Heart left ventricle (tissue), 16 donors: ENCODE results near the gene ACKR2. TPM values are rescaled to one million over a fixed set of nuclear protein-coding genes. Genes with fewer than 3 reads are reported as not detected.

Experiments
- ATAC-seq, 4 donors: fragments of 200-7000 bp; cut with Tn5 transposase; one replicate each; pipeline ENCODE4 v1.9.1; 2020 to 2022; ENCODE audit warnings: moderate library complexity in 4 of 4, mild to moderate bottlenecking in 3 of 4, moderate number of reproducible peaks in 1 of 4
- DNase-seq, 5 donors: peaks; one replicate each; pipeline ENCODE4 v3.0.0-alpha.2; 2020
- H3K27ac ChIP-seq, 12 donors: fragments of 200-600 bp; sonication (generic) in 4 of 12; one replicate each; pipeline versions ENCODE4 v1.5.0 to v1.8.0; 2016 to 2022; ENCODE audit warnings: mild to moderate bottlenecking in 2 of 12
- H3K27me3 ChIP-seq, 9 donors: fragments of 200-600 bp; sonication (generic) in 2 of 9; one replicate each; pipeline versions ENCODE4 v1.5.1 to v1.8.0; 2016 to 2022; ENCODE audit warnings: mild to moderate bottlenecking in 3 of 9
- H3K36me3 ChIP-seq, 9 donors: fragments of 200-600 bp; sonication (generic) in 2 of 9; one replicate each; pipeline versions ENCODE4 v1.5.0 to v1.8.0; 2018 to 2022; ENCODE audit warnings: mild to moderate bottlenecking in 2 of 9
- H3K4me1 ChIP-seq, 12 donors: fragments of 200-600 bp; sonication (generic) in 4 of 12; one replicate each; pipeline versions ENCODE4 v1.5.0 to v1.8.0; 2016 to 2022; ENCODE audit warnings: mild to moderate bottlenecking in 3 of 12
- H3K4me3 ChIP-seq, 12 donors: fragments of 200-600 bp; sonication (generic) in 4 of 12; one replicate each; pipeline versions ENCODE4 v1.5.0 to v1.8.0; 2017 to 2022; ENCODE audit warnings: mild to moderate bottlenecking in 9 of 12, moderate library complexity in 4 of 12
- H3K9me3 ChIP-seq, 12 donors: fragments of 200-600 bp; sonication (generic) in 4 of 12; one replicate each; pipeline versions ENCODE4 v1.5.0 to v1.8.0; 2016 to 2022; ENCODE audit warnings: mild to moderate bottlenecking in 1 of 12
- POLR2A ChIP-seq, 2 donors: fragments of 450-650 bp; IDR thresholded peaks; one replicate each; pipeline ENCODE4 v1.6.1; 2017; ENCODE audit warnings: antibody characterized with exemption in 2 of 2, mild to moderate bottlenecking in 2 of 2, moderate library complexity in 2 of 2
- WGBS, 4 donors: extraction: QIAGEN DNeasy Blood & Tissue Kit in 2 of 4; methylation state at CpG; one replicate each; pipeline versions ENCODE4 v1.1.5 to v1.1.7; 2013 to 2018; 5-methylcytosine and 5-hydroxymethylcytosine counted together
- intact Hi-C, 10 donors: fragments of 100-400 bp; cut with DNase I; formaldehyde crosslinking; loops; one replicate each; pipeline versions ENCODE4 v1.11.1 to v1.14.2; 2022
- polyA plus RNA-seq, 2 donors: library from polyadenylated mRNA; stranded (reverse); fragments of 200-250 nt; gene quantifications; one replicate each; pipeline ENCODE4 v1.2.3, GENCODE V29; 2013
- total RNA-seq, 9 donors: library from RNA; depleted of rRNA in 2 of 9; stranded (reverse); fragments of >200 nt in 2 of 9; fragmentation: NEBNext Ultra II Directional in 3 of 9; extraction: Animal tissue kit (Norgen Biotek cat#: 25700) in 3 of 9; gene quantifications; one replicate each; pipeline versions ENCODE4 v1.1.0 to v1.2.4, GENCODE V29; 2016 to 2023
- TF ChIP-seq, protein P1 (sequence below), 12 donors: fragments of 200-600 bp; sonication (generic) in 4 of 12; IDR thresholded peaks; one replicate each; pipeline versions ENCODE4 v1.5.0 to v1.8.0; 2018 to 2022; ENCODE audit warnings: antibody characterized with exemption in 12 of 12, mild to moderate bottlenecking in 5 of 12
- donor health status: ischemic (EF 13 %, LVEDD 7.1; RV severe dilation, severe dysfunction).
- donor health status: healthy with polysubstance abuse.
- donor health status: DM: no; HTN: yes; CAD: no.
- donor health status: DM: no; HTN: no; CAD: no.
- donor health status: ischemic (EF 25% LVEDD 6.9; RV normal size, moderate dysfunction).
- donor health status: ischemic (EF 25% LVEDD 5.7; RV mildly dilated, moderate dysfunction).
- donor health status: healthy.
- donor health status: DM: yes; HTN: yes; CAD: no.
- donor health status: ischemic (EF 35%, LVEDD 5.7; RV mildly dilated, moderate dysfunction).
- donor health status: nonischemic (EF 11% LVEDD 7.7; RV severe dilation, severe dysfunction).
- donor health status: DM: yes; HTN: yes; CAD: no.
- donor health status: PGD.
- donor health status: ischemic (EF 29% LVEDD 5.4; RV normal size, mild dysfunction).
- donor health status: nonischemic (EF 23%, LVEDD 6.1; RV moderate dilation, normal function).

Gene ACKR2
- total and polyA plus RNA-seq, 11 donors = 0.22 to 3.1 (median 0.65) TPM

- H3K36me3 ChIP-seq = peaks cover 0 to 30% (median 23%) of the 10 kb centered on the region in 9 donors
- TF ChIP-seq, protein P1, sequence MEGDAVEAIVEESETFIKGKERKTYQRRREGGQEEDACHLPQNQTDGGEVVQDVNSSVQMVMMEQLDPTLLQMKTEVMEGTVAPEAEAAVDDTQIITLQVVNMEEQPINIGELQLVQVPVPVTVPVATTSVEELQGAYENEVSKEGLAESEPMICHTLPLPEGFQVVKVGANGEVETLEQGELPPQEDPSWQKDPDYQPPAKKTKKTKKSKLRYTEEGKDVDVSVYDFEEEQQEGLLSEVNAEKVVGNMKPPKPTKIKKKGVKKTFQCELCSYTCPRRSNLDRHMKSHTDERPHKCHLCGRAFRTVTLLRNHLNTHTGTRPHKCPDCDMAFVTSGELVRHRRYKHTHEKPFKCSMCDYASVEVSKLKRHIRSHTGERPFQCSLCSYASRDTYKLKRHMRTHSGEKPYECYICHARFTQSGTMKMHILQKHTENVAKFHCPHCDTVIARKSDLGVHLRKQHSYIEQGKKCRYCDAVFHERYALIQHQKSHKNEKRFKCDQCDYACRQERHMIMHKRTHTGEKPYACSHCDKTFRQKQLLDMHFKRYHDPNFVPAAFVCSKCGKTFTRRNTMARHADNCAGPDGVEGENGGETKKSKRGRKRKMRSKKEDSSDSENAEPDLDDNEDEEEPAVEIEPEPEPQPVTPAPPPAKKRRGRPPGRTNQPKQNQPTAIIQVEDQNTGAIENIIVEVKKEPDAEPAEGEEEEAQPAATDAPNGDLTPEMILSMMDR (IDR thresholded peaks at IDR 0.05) = no peak
- no peak for TF ChIP-seq POLR2A (IDR thresholded peaks at IDR 0.05)
- H3K27ac ChIP-seq = no peak overlapping the region
- DNase-seq = no peak
- WGBS, 4 donors = 75 to 94% (median 91%) methylated on average over 4 to 5 of the region's 5 CpGs
- no peaks in the 10 kb centered on the region for H3K9me3 ChIP-seq
- H3K4me3 ChIP-seq = no peak overlapping the region
- intact Hi-C loops = no loop called here
- no peak for ATAC-seq
- peaks cover 0 to 40% (median 13%) of the 10 kb centered on the region in 12 donors for H3K4me1 ChIP-seq
- H3K27me3 ChIP-seq = no peaks in the 10 kb centered on the region
Measured at GRCh38 chr3:42796332-42796885, 12.8 kb upstream of the ACKR2 start.

- no peaks in the 10 kb centered on the region for H3K27me3 ChIP-seq
- no peak for ATAC-seq
- intact Hi-C loops = no loop called here
- H3K9me3 ChIP-seq = no peaks in the 10 kb centered on the region
- H3K4me3 ChIP-seq = no peak overlapping the region
- H3K36me3 ChIP-seq = peaks cover 0 to 4% (median 0%) of the 10 kb centered on the region in 9 donors
- DNase-seq = no peak
- WGBS, 4 donors = 77 to 79% (median 78%) methylated on average over 7 of the region's 7 CpGs
- TF ChIP-seq POLR2A (IDR thresholded peaks at IDR 0.05) = no peak
- TF ChIP-seq, protein P1 (IDR thresholded peaks at IDR 0.05) = no peak
- peaks cover 4 to 55% (median 33%) of the 10 kb centered on the region in 12 donors for H3K4me1 ChIP-seq
- peak overlapping the region in 1 of 12 donors; percentile 34 for H3K27ac ChIP-seq
Measured at GRCh38 chr3:42799376-42799775, 9.9 kb upstream of the ACKR2 start.

GRCh38 chr3:42800251-42800650, 9.0 kb upstream of the ACKR2 start:
- Histone ChIP-seq H3K9me3 (no peaks in the 10 kb centered on the region), H3K36me3 (peaks cover 0 to 4% (median 0%) of the 10 kb centered on the region in 9 donors), H3K27ac (peak overlapping the region in 1 of 12 donors; percentile 98), H3K27me3 (no peaks in the 10 kb centered on the region), H3K4me3 (no peak overlapping the region), H3K4me1 (peaks cover 4 to 55% (median 36%) of the 10 kb centered on the region in 12 donors)
- intact Hi-C loops = no loop called here
- no peak for DNase-seq
- no peak for ATAC-seq
- no peak for TF ChIP-seq POLR2A (IDR thresholded peaks at IDR 0.05)
- TF ChIP-seq, protein P1 (IDR thresholded peaks at IDR 0.05) = no peak
- WGBS, 4 donors = 89 to 98% (median 95%) methylated on average over 2 of the region's 2 CpGs

DNA sequence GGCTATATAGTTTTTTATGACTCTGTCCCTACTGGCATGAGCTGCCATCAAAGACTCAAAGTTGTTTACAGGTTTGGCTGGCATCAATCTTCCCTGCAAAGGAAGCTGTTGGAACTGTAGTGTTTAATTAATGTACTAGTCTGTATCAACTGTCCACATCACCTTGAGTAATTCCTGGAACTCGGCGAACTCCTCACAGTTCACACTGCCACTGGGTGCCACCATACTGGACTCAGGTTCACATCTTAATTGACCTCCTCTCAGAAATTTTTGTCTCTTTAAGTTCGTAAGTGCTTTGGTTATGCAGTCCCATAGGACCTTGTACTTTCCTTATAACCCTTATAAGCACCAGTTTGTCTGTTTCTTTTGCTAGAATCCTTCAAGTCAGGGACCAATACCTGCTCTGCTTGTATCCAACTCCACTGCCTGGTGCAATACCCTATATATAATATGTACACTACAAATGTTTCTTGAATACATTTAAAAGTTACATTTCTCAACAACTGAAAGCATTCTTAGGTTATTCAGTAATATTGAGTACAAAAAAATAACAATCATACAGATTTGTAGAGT, 8.1 kb upstream of the ACKR2 start:
- TF ChIP-seq, protein P1 (IDR thresholded peaks at IDR 0.05) = no peak
- no peak for TF ChIP-seq POLR2A (IDR thresholded peaks at IDR 0.05)
- intact Hi-C loops = no loop called here
- Histone ChIP-seq H3K9me3 (no peaks in the 10 kb centered on the region), H3K27me3 (no peaks in the 10 kb centered on the region), H3K4me1 (peaks cover 4 to 51% (median 35%) of the 10 kb centered on the region in 12 donors), H3K4me3 (no peak overlapping the region), H3K27ac (peak overlapping the region in 2 of 12 donors; percentile 9 to 98), H3K36me3 (peaks cover 0 to 4% (median 0%) of the 10 kb centered on the region in 9 donors)
- ATAC-seq (no peak), DNase-seq (no peak)
- WGBS, 4 donors = 71 to 77% (median 72%) methylated on average over 3 of the region's 3 CpGs
